Fibroblast of mammary gland (primary cell): ENCODE data around the gene MFF.

Source experiments
- DNase-seq: peaks from one replicate; pipeline ENCODE4 v3.0.0-alpha.2; 2010; ENCODE audit warnings: low read depth
- H3K4me3 ChIP-seq: 2 replicates; pipeline ENCODE4 v1.5.1; 2011; ENCODE audit warnings: low read depth, mild to moderate bottlenecking, low read length, moderate library complexity; ENCODE audit not compliant: control insufficient read depth
- TF ChIP-seq, protein P1 (sequence below): conservative IDR thresholded peaks from 2 replicates; pipeline ENCODE4 v1.5.1; 2011; ENCODE audit warnings: low read depth, low read length, inconsistent platforms; ENCODE audit not compliant: control insufficient read depth, insufficient read depth

MFF gene

DNA sequence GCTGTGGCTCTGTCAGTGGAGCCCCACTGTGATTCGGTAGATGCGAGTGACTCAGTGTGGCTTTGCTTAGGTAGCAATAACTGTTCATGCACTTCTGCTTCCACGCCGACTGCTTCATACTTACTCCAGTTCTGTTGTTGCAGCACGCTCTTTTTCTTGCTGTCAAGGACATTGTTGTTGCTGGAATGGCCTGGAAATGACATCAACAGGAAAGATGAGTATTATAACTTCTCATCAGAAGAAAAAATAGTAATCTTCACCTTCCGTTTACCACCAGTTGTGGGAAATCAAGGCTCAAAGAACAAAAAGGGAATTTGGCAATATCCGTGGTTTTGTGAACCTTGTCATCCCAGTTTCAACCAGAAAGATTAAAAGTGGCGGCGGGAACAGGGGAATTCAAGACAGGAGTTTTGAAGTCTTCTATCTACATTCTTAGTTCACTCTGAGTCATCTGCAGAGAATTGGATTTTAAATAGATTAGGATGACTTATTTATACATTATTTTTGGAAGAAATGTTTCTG lies 45.8 kb downstream of the MFF start:
- TF ChIP-seq, protein P1, sequence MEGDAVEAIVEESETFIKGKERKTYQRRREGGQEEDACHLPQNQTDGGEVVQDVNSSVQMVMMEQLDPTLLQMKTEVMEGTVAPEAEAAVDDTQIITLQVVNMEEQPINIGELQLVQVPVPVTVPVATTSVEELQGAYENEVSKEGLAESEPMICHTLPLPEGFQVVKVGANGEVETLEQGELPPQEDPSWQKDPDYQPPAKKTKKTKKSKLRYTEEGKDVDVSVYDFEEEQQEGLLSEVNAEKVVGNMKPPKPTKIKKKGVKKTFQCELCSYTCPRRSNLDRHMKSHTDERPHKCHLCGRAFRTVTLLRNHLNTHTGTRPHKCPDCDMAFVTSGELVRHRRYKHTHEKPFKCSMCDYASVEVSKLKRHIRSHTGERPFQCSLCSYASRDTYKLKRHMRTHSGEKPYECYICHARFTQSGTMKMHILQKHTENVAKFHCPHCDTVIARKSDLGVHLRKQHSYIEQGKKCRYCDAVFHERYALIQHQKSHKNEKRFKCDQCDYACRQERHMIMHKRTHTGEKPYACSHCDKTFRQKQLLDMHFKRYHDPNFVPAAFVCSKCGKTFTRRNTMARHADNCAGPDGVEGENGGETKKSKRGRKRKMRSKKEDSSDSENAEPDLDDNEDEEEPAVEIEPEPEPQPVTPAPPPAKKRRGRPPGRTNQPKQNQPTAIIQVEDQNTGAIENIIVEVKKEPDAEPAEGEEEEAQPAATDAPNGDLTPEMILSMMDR, result no peak
- DNase-seq, result peak; percentile 95

DNA sequence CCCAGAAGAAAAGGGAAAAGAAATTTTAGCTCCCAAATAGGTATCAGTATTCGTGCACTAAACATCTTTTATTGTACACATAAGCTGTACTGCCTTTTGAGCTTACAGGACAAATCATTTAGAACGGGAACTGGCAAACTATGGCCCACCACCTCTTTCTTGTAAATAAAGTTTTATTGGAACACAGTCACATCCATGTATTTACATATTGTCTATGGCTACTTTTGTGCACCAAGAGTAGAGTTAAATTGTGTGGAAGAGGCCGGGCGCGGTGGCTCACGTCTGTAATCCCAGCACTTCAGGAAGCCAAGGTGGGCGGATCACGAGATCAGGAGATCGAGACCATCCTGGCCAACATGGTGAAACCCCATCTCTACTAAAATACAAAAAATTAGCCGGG lies 48.3 kb downstream of the MFF start:
- DNase-seq, result no peak
- TF ChIP-seq, protein P1, result no peak
- H3K4me3 ChIP-seq, result no peak overlapping the region

More for the DNA sequence above, 45.8 kb downstream of the MFF start:
- no peak overlapping the region for H3K4me3 ChIP-seq

DNA sequence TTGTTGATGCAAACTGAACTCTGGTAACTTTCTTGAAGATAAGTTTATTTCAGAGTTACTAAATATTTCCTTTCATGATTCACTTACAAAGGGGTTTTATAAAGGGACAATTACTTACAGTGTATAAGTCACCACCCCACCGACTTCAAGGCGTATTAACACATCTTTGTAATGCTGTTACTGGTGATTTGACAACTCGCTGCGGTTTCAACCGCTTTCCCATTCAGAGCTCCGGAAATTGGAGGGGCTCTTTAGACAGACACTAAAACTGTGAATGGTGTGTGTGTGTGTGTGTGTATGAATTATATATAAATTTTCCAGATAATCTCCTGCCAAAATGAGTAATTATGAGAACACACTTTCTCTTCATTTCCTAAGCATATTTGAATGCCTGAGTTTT lies 49.1 kb downstream of the MFF start:
- H3K4me3 ChIP-seq, result no peak overlapping the region
- TF ChIP-seq, protein P1, result no peak
- peak; percentile 63 for DNase-seq

DNA sequence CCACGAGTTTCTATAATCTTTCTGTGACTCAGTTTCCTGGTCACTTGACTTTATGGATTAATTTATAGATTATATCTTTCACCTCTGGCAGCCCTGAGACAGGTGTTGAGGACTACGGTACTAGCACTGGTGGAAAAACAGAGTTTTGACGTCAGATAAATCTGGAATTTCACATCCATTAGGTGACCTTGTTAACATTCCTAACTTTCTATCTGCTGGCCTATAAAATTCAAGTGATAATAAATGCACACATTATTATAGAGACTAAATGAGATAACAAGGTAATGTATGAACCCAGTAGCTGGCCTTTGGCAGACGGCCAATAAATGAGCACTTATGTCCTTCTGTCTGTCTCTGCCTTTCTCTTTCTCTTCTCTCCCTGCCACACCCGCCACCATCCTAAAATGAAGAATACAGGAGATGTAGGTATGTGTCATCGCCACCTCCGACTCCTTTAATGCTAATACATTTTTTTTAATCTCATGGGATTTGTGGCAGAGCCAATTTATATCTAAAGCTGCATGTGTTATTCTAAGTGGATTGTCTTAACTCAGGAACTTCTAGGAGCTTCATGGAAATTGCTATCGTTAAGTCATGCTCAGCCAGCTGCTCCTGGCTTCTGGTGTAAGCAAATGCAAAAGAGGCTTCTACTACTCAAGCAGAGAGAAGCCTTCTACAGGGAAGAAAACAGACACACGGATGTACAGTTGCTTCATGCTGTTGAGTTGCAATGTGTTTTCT lies 51.8 kb downstream of the MFF start:
- TF ChIP-seq, protein P1, result no peak
- peak; percentile 49 for DNase-seq
- no peak overlapping the region for H3K4me3 ChIP-seq

DNA sequence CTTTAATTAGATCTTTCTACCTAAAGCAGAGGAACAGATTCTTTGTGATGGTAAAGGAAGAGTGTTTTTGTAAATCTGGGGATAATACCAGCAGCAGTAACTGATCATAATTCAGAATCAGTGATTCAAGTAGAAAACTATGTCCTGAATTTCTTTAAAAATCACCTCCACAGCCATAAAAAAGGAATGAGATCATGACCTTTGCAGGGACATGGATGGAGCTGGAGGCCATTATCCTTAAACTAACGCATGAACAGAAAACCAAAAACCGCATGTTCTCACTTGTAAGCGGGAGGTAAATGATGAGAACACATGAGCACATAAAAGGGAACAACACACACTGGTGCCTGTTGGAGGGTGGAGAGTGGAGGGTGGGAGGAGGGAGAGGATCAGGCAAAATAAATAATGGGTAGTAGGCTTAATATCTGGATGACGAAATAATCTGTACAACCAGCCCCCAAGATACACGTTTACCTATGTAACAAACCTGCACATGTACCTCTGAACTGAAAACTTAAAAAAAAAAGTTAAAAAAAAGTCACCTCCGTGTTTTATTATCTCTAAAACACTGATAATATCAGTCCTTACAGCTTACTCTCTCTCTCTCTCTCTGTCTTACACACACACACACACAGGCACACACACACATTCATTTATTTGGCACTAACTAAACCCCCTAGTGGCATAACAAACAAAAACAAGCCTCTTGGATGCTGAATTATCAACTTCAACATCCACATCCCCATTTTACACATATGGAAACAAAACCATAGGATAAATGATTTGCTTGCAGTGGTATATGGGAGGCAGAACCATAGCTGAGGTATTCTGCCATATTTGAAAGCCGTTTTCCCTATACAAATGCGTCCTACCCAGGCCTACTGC lies 52.7 kb downstream of the MFF start:
- H3K4me3 ChIP-seq, result no peak overlapping the region
- TF ChIP-seq, protein P1, result peak; percentile 14
- DNase-seq, result no peak

DNA sequence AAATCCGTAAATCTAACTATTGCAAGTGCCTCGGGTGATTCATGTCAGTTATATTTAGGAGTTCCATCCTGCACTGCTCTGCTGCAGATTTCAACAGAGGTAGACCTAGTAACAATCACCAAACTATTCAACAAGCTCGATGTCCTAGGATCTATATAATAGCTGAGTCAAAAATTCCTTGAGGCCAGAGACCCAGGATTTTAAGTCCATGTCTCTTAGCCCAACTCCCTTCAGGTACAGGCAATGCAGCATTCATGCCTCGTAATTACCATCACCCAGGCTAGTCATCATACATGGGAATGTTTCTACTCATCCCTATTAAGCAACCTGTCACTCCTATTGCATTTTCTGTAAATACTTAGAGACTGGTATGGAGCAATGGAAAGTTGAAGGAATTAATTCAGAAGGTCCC lies 53.3 kb downstream of the MFF start:
- peak; percentile 77 for DNase-seq
- H3K4me3 ChIP-seq, result no peak overlapping the region
- TF ChIP-seq, protein P1, result no peak
